OCI-LY3 (cell line): ENCODE data around the gene SLC41A3.

ENCODE experiments used
- H2AFZ ChIP-seq: fragments of 200-600, 300-600 bp; shearing (Covaris generic); 2 replicates; pipeline ENCODE4 v1.6.0; 2014; ENCODE audit warnings: antibody characterized with exemption, low read depth, low read length
- H3K27ac ChIP-seq: fragments of 200-600, 300-600 bp; sonication (generic); 2 replicates; pipeline ENCODE4 v1.5.1; 2014; ENCODE audit warnings: mild to moderate bottlenecking, low read length, moderate library complexity, mixed read lengths
- H3K27me3 ChIP-seq: fragments of 200-600, 300-600 bp; sonication (generic); 2 replicates; pipeline ENCODE4 v1.6.1; 2014; ENCODE audit warnings: low read depth, low read length, mixed read lengths
- H3K36me3 ChIP-seq: fragments of 200-600, 300-600 bp; sonication (generic); replicated peaks from 2 replicates; pipeline ENCODE3; 2014; ENCODE audit warnings: low read depth, low read length, mixed read lengths
- H3K4me1 ChIP-seq: fragments of 300-600, 200-600 bp; sonication (generic); 2 replicates; pipeline ENCODE4 v1.6.1; 2014; ENCODE audit warnings: low read length, mixed read lengths
- H3K4me2 ChIP-seq: fragments of 200-600, 300-600 bp; sonication (generic); 2 replicates; pipeline ENCODE4 v1.6.1; 2014; ENCODE audit warnings: low read length, mixed read lengths
- H3K4me3 ChIP-seq: fragments of 300-600, 200-600 bp; sonication (generic); 2 replicates; pipeline ENCODE4 v1.5.1; 2014; ENCODE audit warnings: antibody characterized with exemption, mild to moderate bottlenecking, low read length, moderate library complexity
- H3K79me2 ChIP-seq: fragments of 300-600, 200-600 bp; shearing (Covaris generic); 2 replicates; pipeline ENCODE4 v1.6.1; 2014; ENCODE audit warnings: mild to moderate bottlenecking, low read length, mixed read lengths
- H3K9ac ChIP-seq: fragments of 300-600, 200-600 bp; shearing (Covaris generic); 2 replicates; pipeline ENCODE4 v1.6.0; 2014; ENCODE audit warnings: mild to moderate bottlenecking, low read length, moderate library complexity
- H3K9me3 ChIP-seq: fragments of 200-600, 300-600 bp; shearing (Covaris generic); 2 replicates; pipeline ENCODE4 v1.6.1; 2014; ENCODE audit warnings: low read length, mixed read lengths; ENCODE audit not compliant: insufficient read depth
- H4K20me1 ChIP-seq: fragments of 200-600, 300-600 bp; sonication (generic); 2 replicates; pipeline ENCODE4 v1.6.1; 2016; ENCODE audit warnings: low read length, mixed read lengths; ENCODE audit not compliant: insufficient read depth
- CTCF ChIP-seq: fragments of 200-600, 300-600 bp; sonication (generic); IDR thresholded peaks from 2 replicates; pipeline ENCODE4 v1.5.1; 2014; ENCODE audit warnings: antibody characterized with exemption, low read length, low read depth
- EZH2phosphoT487 ChIP-seq: fragments of 200-600 bp; shearing (Covaris generic); IDR thresholded peaks from 2 replicates; pipeline ENCODE4 v1.6.1; 2018; ENCODE audit warnings: antibody characterized with exemption, mixed run types, low read depth

The SLC41A3 gene

DNA sequence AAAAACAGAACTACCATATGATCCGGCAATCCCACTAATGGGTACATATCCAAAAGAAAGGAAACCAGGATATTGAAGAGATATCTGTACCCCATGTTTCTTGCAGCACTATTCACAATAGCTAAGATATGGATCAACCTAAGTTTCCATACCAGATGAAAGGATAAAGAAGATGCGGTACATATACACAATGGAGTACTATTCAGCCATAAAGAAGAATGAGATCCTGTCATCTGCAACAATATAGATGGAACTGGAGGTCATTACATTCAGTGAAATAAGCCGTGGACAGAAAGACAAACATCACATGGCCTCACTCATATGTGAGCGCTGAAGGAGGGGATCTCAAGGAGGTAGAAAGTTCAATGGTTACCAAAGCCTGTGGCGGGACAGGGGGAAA lies 3.0 kb downstream of the SLC41A3 start:
- no peak overlapping the region for H3K27ac ChIP-seq
- no peak overlapping the region for H2AFZ ChIP-seq
- H3K4me3 ChIP-seq, result no peak overlapping the region
- no peak overlapping the region for H3K9ac ChIP-seq
- no peaks in the 10 kb centered on the region for H3K36me3 ChIP-seq
- no peaks in the 10 kb centered on the region for H3K4me1 ChIP-seq
- no peaks in the 10 kb centered on the region for H3K27me3 ChIP-seq
- TF ChIP-seq CTCF, result no peak
- no peak for TF ChIP-seq EZH2phosphoT487
- H4K20me1 ChIP-seq, result no peaks in the 10 kb centered on the region
- no peaks in the 10 kb centered on the region for H3K79me2 ChIP-seq
- H3K9me3 ChIP-seq, result no peaks in the 10 kb centered on the region
- no peak overlapping the region for H3K4me2 ChIP-seq

DNA sequence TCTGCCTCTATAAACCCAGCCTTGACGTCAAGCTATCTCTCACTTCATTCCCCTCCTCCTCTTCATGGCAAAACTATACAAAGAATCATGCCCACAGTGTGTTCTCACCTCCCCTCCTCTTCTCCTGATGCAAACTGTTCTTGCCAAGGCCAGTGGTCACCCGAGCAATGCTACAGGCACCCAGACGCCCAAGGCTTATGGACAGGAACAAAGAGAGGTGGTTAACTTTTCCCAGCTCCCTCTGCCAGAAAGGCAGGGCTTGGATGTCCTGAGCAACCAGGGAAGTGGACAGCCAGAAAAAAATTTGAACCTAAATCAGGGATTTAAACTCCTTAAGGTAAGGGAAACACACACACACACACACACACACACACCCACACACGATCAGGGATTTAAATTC lies 5.1 kb downstream of the SLC41A3 start:
- H3K79me2 ChIP-seq, result no peaks in the 10 kb centered on the region
- H3K4me1 ChIP-seq, result no peaks in the 10 kb centered on the region
- H3K36me3 ChIP-seq, result no peaks in the 10 kb centered on the region
- H3K27ac ChIP-seq, result no peak overlapping the region
- no peak overlapping the region for H2AFZ ChIP-seq
- TF ChIP-seq EZH2phosphoT487 (no peak), CTCF (no peak)
- H3K4me2 ChIP-seq, result no peak overlapping the region
- no peak overlapping the region for H3K4me3 ChIP-seq
- H3K27me3 ChIP-seq, result no peaks in the 10 kb centered on the region
- H4K20me1 ChIP-seq, result no peaks in the 10 kb centered on the region
- no peaks in the 10 kb centered on the region for H3K9me3 ChIP-seq
- no peak overlapping the region for H3K9ac ChIP-seq

GRCh38 chr3:126077754-126078153 lies 6.2 kb downstream of the SLC41A3 start:
- Histone ChIP-seq H4K20me1 (no peaks in the 10 kb centered on the region), H3K27me3 (no peaks in the 10 kb centered on the region), H3K27ac (no peak overlapping the region), H3K4me3 (no peak overlapping the region), H3K36me3 (no peaks in the 10 kb centered on the region), H3K4me2 (no peak overlapping the region), H3K79me2 (no peaks in the 10 kb centered on the region), H2AFZ (no peak overlapping the region), H3K9ac (no peak overlapping the region), H3K9me3 (no peaks in the 10 kb centered on the region), H3K4me1 (no peaks in the 10 kb centered on the region)
- no peak for TF ChIP-seq CTCF
- no peak for TF ChIP-seq EZH2phosphoT487

DNA sequence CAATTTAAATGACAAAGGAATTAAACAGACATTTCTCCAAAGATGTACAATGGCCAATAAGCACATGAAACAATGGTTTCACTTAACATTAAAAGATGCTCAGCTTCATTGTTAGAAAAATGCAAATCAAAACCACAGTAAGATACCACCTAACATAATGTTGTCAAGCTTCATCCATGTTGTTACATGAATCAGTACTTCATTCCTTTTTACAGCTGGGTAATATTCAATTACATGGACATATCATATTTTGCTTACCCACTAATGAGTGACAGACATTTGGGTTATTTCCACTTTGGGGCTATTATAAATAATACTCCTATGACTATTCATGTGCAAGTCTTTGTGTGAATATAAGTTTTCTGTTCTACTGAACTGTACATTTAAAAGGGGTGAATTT lies 7.8 kb downstream of the SLC41A3 start:
- Histone ChIP-seq H3K27me3 (no peaks in the 10 kb centered on the region), H3K9ac (no peak overlapping the region), H3K4me3 (no peak overlapping the region), H2AFZ (no peak overlapping the region), H3K4me2 (no peak overlapping the region), H3K27ac (no peak overlapping the region), H3K36me3 (no peaks in the 10 kb centered on the region), H4K20me1 (no peaks in the 10 kb centered on the region), H3K79me2 (no peaks in the 10 kb centered on the region), H3K4me1 (no peaks in the 10 kb centered on the region), H3K9me3 (no peaks in the 10 kb centered on the region)
- TF ChIP-seq EZH2phosphoT487, result no peak
- no peak for TF ChIP-seq CTCF
